GM23338 (cell line): ENCODE measurements around the gene SYT9. TPM values are rescaled to one million over a fixed set of nuclear protein-coding genes. Genes with fewer than 3 reads are reported as not detected.

Source experiments
- ATAC-seq: fragments of 200-7000 bp; cut with Tn5 transposase; 3 replicates; pipeline ENCODE4 v1.9.1; 2020
- DNase-seq: peaks from one replicate; pipeline ENCODE4 v3.0.0-alpha.2; 2015; ENCODE audit warnings: low spot score
- H2AFZ ChIP-seq: fragments of 200-600 bp; sonication (generic); 2 replicates; pipeline ENCODE4 v1.8.0; 2016; ENCODE audit warnings: antibody characterized with exemption, mild to moderate bottlenecking, moderate library complexity
- H3F3A ChIP-seq: fragments of 200-600 bp; sonication (generic); replicated peaks from 2 replicates; pipeline ENCODE4 v1.8.0; 2017; ENCODE audit warnings: antibody characterized with exemption, mixed run types, low read depth
- H3K27ac ChIP-seq: fragments of 200-600 bp; sonication (generic); 2 replicates; pipeline ENCODE4 v1.6.1; 2016; ENCODE audit warnings: low read depth
- H3K27me3 ChIP-seq: fragments of 200-600 bp; sonication (generic); 2 replicates; pipeline ENCODE4 v1.8.0; 2016; ENCODE audit warnings: mild to moderate bottlenecking, mixed run types, moderate library complexity; ENCODE audit not compliant: insufficient read depth
- H3K36me3 ChIP-seq: fragments of 200-600 bp; sonication (generic); 2 replicates; pipeline ENCODE4 v1.8.0; 2016; ENCODE audit warnings: mild to moderate bottlenecking; ENCODE audit not compliant: insufficient read depth
- H3K4me1 ChIP-seq: fragments of 200-600 bp; sonication (generic); 2 replicates; pipeline ENCODE4 v1.8.0; 2016; ENCODE audit warnings: mild to moderate bottlenecking, moderate library complexity; ENCODE audit not compliant: insufficient read depth
- H3K4me2 ChIP-seq: fragments of 200-600 bp; sonication (generic); 2 replicates; pipeline ENCODE4 v1.7.1; 2017; ENCODE audit warnings: mixed run types
- H3K4me3 ChIP-seq: fragments of 200-600 bp; sonication (generic); 2 replicates; pipeline ENCODE4 v1.6.1; 2016; ENCODE audit warnings: mixed run types
- H3K79me2 ChIP-seq: fragments of 200-600 bp; sonication (generic); replicated peaks from 2 replicates; pipeline ENCODE4 v1.8.0; 2017; ENCODE audit warnings: mild to moderate bottlenecking; ENCODE audit not compliant: insufficient read depth
- H3K9me2 ChIP-seq: fragments of 200-600 bp; sonication (generic); 2 replicates; pipeline ENCODE4 v1.8.0; 2017; ENCODE audit not compliant: insufficient read depth
- H4K20me1 ChIP-seq: fragments of 200-600 bp; sonication (generic); replicated peaks from 2 replicates; pipeline ENCODE4 v1.8.0; 2017; ENCODE audit warnings: mild to moderate bottlenecking; ENCODE audit not compliant: insufficient read depth
- H3K27ac Mint-ChIP-seq: 2 replicates; pipeline ENCODE4 v1.8.0; 2020; ENCODE audit warnings: inconsistent platforms, mild to moderate bottlenecking, moderate library complexity, mixed read lengths
- H3K27me3 Mint-ChIP-seq: 3 replicates; pipeline ENCODE4 v1.8.0; 2022; ENCODE audit warnings: low read depth, mild to moderate bottlenecking, moderate library complexity, mixed read lengths, inconsistent platforms; ENCODE audit not compliant: insufficient read depth, poor library complexity
- H3K36me3 Mint-ChIP-seq: 3 replicates; pipeline ENCODE4 v1.8.0; 2021; ENCODE audit warnings: low read depth, mild to moderate bottlenecking, inconsistent platforms, moderate library complexity, mixed read lengths
- H3K4me1 Mint-ChIP-seq: 3 replicates; pipeline ENCODE4 v1.8.0; 2020; ENCODE audit warnings: mild to moderate bottlenecking, inconsistent platforms, mixed read lengths
- H3K4me3 Mint-ChIP-seq: 3 replicates; pipeline ENCODE4 v1.8.0; 2021; ENCODE audit warnings: moderate library complexity, mild to moderate bottlenecking, inconsistent platforms, mixed read lengths
- H3K9me3 Mint-ChIP-seq: 3 replicates; pipeline ENCODE4 v1.8.0; 2020; ENCODE audit warnings: moderate library complexity, mild to moderate bottlenecking, inconsistent platforms, mixed read lengths
- CREB1 ChIP-seq: fragments of 250-450 bp; sonication (Bioruptor Pico); IDR thresholded peaks from 2 replicates; pipeline ENCODE4 v1.5.0; 2020; ENCODE audit warnings: low read depth, mild to moderate bottlenecking, moderate library complexity
- CTCF ChIP-seq, 2 experiments: fragments of 200-600 bp in 1 of 2; sonication (generic) in 1 of 2; conservative IDR thresholded peaks; 2 replicates each; pipeline versions ENCODE4 v1.5.1 to v1.6.1; 2016 to 2017; ENCODE audit warnings: antibody characterized with exemption in 2 of 2, low read depth in 2 of 2, mild to moderate bottlenecking in 2 of 2, moderate library complexity in 1 of 2
- ETS1 ChIP-seq: IDR thresholded peaks from 2 replicates; pipeline ENCODE4 v1.6.1; 2016; ENCODE audit warnings: antibody characterized with exemption
- EZH2 ChIP-seq: fragments of 200-600 bp; sonication (generic); IDR thresholded peaks from one replicate; pipeline ENCODE4 v1.8.0; 2017; ENCODE audit warnings: antibody characterized with exemption, mild to moderate bottlenecking, low read depth; ENCODE audit not compliant: unreplicated experiment
- EZH2phosphoT487 ChIP-seq: fragments of 200-600 bp; sonication (generic); IDR thresholded peaks from one replicate; pipeline ENCODE4 v1.8.1; 2018; ENCODE audit warnings: antibody characterized with exemption; ENCODE audit not compliant: unreplicated experiment
- NANOG ChIP-seq: IDR thresholded peaks from 2 replicates; pipeline ENCODE4 v1.6.1; 2016; ENCODE audit warnings: antibody characterized with exemption, borderline replicate concordance
- POLR2AphosphoS5 ChIP-seq: IDR thresholded peaks from 2 replicates; pipeline ENCODE4 v1.6.1; 2016; ENCODE audit warnings: antibody characterized with exemption, low read depth
- REST ChIP-seq: IDR thresholded peaks from one replicate; pipeline ENCODE4 v1.6.1; 2018; ENCODE audit warnings: antibody characterized with exemption; ENCODE audit not compliant: unreplicated experiment
- STAT1 ChIP-seq: IDR thresholded peaks from one replicate; pipeline ENCODE4 v1.6.1; 2016; ENCODE audit warnings: antibody characterized with exemption; ENCODE audit not compliant: unreplicated experiment
- ZNF114 ChIP-seq: fragments of 250-450 bp; sonication (Bioruptor Pico); IDR thresholded peaks from 2 replicates; pipeline ENCODE4 v1.5.0; 2020; ENCODE audit warnings: mild to moderate bottlenecking, moderate library complexity
- ZNF331 ChIP-seq: fragments of 250-450 bp; sonication (Bioruptor Pico); IDR thresholded peaks from 2 replicates; pipeline ENCODE4 v1.5.0; 2020; ENCODE audit warnings: low read depth, mild to moderate bottlenecking, moderate library complexity
- ZNF462 ChIP-seq: fragments of 250-450 bp; sonication (Bioruptor Pico); IDR thresholded peaks from 2 replicates; pipeline ENCODE4 v1.5.0; 2020; ENCODE audit warnings: mild to moderate bottlenecking, moderate library complexity
- polyA plus RNA-seq: library from polyadenylated mRNA; unstranded; fragments of >200 nt; fragmentation: Nextera tagmentation; extraction: Ambion mirVana; gene quantifications from 2 replicates; pipeline ENCODE4 v1.2.1, GENCODE V29; 2016
- total RNA-seq: library from RNA; depleted of rRNA; stranded (reverse); fragments of >200 nt; shearing (Covaris generic); gene quantifications from 2 replicates; pipeline ENCODE4 v1.2.3, GENCODE V29; 2014

SYT9 gene
- total and polyA plus RNA-seq, 2 experiments from 2014 or later, result 0.91 to 2.4 TPM

- TF ChIP-seq EZH2, result no peak
- no peak for TF ChIP-seq POLR2AphosphoS5
- TF ChIP-seq ZNF331 (CRISPR knock-in tag), result no peak
Observed at GRCh38 chr11:7493670-7494069, 242.0 kb downstream of the SYT9 start (continued).

- H3K4me3 Mint-ChIP-seq, result no peak overlapping the region
- H3K27me3 Mint-ChIP-seq, result peaks cover 2% of the 10 kb centered on the region
- no peaks in the 10 kb centered on the region for H3K36me3 Mint-ChIP-seq
- H3K9me3 Mint-ChIP-seq, result no peaks in the 10 kb centered on the region
- Histone ChIP-seq H3K27me3 (no peaks in the 10 kb centered on the region), H3F3A (no peaks in the 10 kb centered on the region), H3K4me3 (no peak overlapping the region), H4K20me1 (no peaks in the 10 kb centered on the region), H2AFZ (no peak overlapping the region), H3K27ac (no peak overlapping the region), H3K4me2 (no peak overlapping the region), H3K36me3 (no peaks in the 10 kb centered on the region), H3K79me2 (no peaks in the 10 kb centered on the region), H3K9me2 (peaks cover 11% of the 10 kb centered on the region), H3K4me1 (peaks cover 12% of the 10 kb centered on the region)
- peaks cover 37% of the 10 kb centered on the region for H3K4me1 Mint-ChIP-seq
- TF ChIP-seq ZNF462 (CRISPR knock-in tag) (no peak), EZH2phosphoT487 (no peak), REST (no peak), STAT1 (no peak), POLR2AphosphoS5 (no peak), CTCF (conservative IDR thresholded peaks at IDR 0.05; ENCODE audit: low read depth in 2 of 2) (no peak), ZNF331 (CRISPR knock-in tag) (no peak), ETS1 (no peak), CREB1 (CRISPR knock-in tag) (no peak), NANOG (no peak), ZNF114 (CRISPR knock-in tag) (no peak), EZH2 (no peak)
- no peak overlapping the region for H3K27ac Mint-ChIP-seq
- ATAC-seq (no peak), DNase-seq (no peak)
Observed at GRCh38 chr11:7494086-7494745, 242.5 kb downstream of the SYT9 start.
